Cerebellar nuclear complex (tissue), 1 donor: ENCODE measurements around the gene OPRL1.
A peak's percentile ranks its signal among the peaks of the same experiment; 100 is the strongest.

Experiments
- DNase-seq, 2 experiments: peaks; one replicate each; lab custom pipeline; 2025; lab: John Stamatoyannopoulos, UW

OPRL1 gene

DNA sequence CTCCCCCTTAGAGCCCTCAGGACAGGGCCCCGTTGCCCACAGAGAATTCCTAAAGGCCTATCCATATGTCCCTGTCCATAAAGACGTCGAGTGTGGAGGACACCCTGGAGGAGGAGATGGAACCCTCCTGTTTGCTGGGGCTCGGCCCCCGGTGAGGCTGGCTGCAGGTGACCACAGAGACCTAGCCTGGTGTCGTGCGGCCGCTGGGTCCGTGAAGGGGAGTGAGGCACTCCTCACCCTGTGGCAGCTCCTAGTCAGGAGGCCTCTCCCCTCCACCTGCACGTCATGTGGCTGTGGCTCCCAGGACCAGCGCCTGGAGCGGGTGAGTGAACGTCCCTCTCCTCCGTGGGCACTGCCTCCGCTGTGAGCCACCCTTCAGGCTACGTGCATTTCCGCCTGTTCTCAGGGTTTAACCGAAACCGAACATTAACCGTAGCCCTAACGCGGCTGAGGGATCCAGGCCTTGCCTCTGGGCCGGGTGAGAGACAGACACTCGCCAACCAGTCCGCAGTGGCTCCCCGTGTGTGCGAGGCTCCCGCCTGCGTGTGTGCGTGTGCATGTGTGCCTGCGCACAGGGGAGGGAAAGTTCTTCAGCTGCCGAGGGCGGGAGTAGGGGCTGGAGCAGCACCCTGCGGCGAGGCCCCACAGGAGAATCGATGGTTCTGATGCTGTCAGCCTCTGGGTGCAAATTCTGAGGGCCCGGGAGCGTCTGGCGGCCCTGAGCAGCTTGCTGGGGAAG lies 22.8 kb upstream of the OPRL1 start:
- DNase-seq, result no peak

DNA sequence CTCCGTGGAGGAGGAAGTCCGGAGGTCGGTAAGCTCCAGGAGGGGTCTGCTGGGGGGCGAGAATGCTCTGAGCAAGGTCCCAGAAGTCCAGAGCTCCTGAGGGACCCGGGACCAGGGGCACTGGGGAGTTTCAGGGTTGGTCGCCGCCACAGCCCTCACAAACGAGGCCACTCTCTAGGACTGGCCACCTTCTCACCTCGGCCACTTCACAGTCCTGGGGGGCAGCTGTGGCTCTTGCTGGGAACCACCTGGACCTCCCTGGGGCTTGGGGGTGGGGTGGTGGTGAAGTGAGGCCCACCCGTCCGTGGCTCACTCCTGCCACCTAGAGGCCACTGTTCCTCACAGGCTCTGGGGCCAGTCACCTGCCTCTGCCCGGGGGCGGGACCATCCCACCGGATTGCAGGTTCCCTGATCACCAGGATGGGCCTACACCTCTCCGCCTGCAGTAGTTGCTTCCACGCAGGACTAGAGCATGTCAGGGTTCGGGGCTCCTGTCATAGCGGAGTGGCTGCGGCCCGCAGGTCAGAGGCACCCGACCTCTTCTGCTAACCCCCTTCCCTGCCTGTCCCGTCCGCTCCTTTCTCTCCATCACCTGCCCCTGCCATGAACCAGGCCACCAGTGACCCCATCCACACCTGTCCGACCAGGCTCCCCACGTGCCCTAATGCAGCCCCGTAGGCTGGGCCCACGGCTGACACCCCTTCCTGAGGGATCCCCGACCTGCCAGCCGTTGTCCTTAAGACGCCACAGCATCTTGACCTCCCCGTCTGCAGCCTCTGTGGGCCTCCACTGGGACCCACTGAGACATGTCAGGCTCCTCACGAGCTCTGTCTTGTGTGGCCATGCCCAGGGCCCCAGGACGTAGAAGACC lies 22.0 kb upstream of the OPRL1 start:
- DNase-seq, result peak in 1 of 2 experiments; percentile 66

DNA sequence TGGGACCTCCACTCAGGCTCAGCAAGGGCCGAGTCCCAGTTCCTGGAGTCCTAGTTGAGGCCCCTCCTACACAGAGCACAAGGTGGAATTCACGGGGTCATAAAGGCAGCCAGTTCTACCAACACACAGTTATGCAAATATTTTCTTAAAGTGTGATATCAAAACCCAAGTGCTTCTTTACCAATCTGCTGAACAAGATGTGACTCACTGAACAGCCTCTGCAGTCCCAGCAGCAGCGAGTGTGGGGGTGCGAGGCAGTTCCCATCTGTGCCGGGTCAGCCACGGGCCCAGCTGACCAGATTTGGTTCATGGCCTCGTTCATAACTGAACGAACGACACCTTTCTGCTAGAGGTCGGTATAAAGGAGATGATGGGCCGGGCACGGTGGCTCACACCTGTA lies 21.3 kb upstream of the OPRL1 start:
- no peak for DNase-seq

DNA sequence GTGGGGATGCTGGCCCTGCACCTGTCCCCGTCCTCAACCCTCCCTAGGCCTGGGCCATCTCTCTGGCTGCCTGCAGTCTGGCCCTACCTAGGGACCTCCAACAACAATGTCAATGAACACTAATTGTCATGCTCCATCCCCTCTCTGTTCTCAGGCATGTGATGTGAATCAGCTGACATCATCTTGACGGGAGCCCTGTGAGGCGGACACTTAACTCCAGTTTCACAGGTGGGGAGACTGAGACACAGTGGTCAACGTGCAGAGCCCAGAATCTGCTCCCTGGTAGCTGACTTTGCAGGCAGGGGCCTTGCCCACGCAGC lies 17.6 kb upstream of the OPRL1 start:
- no peak for DNase-seq

DNA sequence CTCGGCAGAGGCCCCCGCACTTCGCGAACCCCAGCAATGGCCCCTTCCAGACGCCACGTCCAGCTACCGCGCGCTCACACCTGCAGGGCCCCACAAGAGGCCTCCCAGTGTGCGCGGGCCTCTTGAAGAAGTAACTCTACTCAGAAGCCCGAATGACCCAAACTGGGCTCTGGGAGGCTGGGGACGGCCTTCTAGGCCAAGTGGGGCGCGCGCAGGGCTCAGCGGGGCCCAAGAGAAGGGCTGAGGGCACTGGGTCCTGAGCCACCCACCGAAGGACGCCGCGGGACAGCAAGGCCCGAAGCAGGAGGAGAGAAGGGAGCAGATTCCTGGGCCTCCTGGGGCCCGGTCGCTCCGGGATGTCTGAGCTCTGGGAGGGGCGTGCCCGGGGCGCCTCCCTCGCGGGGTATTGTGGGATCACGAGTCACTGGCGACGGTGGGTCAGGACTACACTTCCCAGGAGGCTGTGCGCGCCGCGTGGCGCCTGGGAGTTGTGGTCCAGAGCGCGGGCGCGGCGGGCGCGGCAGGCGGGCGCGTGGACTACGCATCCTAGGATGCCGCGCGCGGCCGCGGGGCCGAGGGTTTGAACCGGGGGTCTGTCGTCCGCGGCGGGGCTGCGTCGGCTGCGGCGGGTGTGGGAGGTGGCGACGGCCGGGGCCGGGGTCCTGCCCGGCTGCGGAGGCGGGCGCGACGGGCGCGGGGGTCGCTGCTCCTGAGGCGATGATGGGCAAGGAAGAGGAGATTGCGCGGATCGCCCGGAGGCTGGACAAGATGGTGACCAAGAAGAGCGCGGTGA lies 17.1 kb upstream of the OPRL1 start, which contains the start of gene TCEA2:
TCEA2 (plus strand) TSS at position 603 of the 793 bp plus-strand sequence; CDS start at position 718, 115 bp downstream.
- peak; percentile 32 to 79 for DNase-seq

DNA sequence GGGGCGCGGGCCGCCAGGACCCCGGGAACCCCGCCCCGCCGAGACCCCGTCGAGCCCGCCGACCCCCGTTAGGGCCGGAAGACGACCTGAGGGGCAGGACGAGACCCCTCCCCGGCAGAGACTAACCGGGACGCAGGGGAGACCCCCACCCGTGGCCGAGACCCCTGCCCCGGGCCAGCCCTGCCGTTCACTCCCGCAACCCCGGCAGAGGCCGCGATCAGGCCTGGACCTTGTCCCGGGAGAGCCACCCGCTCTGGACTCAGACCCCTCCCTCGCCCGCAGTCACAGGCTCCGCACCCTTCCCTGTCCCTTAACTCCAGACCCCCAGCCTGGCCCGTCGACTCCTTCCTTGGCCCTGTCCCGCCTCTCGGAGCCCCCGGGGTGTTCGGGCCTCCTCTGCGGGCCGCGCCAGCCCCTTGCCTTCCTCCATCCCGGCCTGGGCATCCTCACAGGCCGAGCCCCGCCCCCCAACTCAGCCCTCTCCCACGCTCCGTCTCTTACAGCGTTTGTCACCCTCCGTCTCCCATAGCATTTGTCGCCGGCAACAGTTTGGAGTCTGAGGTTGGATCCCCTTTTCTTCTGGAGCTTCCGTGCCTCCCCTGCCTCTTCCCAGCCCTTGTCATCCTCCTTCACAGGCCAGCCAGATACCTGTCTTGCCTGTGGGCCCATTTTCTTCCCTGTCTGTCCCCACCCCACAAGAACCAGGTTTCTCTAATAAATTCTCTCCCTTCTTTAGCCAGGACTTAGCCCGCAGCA lies 16.3 kb upstream of the OPRL1 start:
- DNase-seq, result no peak

DNA sequence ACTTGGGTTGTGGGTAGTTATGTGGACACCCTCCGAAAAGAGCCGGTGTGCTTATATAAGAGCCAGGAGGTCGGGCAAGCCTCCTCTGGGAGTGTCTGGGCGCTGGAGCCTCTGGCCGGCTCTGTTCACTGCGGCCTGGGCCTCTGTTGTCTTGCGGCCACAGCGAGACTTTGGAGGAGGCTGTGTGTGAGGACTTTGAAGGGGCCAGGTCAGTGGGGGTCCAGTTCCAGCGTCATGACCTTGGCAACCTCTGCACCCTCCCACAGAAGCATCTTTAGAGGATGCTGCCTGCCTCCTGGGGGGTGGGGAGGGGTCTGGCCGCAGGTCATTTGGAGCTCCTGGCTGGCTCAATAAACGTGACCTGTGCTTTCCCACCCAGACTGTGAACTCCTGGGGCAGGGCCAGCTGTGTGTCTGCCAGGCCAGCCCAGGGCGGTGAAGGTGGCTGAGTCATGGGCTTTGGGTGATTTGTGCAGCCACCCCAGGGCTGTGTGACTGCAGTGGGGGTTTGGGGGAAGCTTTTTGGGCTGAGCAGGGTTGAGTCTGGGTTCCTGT lies 15.7 kb upstream of the OPRL1 start:
- no peak for DNase-seq

DNA sequence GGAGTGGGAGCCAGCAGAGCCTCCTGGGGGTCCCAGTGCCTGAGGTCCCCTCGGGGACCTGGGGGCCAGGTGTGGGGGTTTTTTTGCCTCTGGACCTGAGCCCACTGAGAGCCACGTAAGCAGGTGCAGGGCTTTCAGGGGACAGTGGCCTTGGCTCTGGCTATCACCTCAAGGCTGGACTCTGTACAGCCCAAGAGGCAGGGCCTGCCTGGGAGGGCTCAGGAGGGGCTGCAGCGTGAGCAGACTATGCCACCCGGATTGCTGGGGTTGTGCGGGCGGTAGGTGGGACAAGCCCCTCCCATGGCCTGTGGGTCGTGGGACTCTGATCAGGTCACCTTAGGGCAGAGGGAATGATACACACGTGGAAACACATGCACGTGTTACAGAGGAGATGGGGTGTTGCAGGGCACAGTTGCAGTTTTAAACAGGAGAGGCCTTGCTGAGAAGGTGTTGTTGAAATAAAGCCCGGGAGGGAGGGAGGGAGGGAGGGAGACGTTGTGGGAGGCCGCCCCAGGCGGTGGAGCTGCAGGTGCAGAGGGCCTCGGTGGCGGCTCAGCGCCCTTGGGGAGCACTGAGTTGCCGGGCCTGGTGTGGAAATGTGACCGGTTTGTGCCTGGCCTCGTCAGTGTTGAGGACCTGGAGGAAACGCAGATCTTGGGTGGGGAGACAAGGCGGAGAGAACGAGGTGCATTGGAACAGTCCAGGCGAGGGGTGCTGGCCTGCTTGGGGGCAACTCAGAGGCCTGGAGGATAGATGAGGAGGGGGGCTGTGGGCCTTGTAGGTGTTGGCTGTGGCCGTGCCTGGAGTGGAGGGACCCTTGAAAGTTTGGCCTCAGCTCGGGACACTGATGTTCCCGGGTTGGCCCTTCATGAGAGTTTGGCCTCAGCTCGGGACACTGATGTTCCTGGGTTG lies 14.6 kb upstream of the OPRL1 start:
- no peak for DNase-seq

DNA sequence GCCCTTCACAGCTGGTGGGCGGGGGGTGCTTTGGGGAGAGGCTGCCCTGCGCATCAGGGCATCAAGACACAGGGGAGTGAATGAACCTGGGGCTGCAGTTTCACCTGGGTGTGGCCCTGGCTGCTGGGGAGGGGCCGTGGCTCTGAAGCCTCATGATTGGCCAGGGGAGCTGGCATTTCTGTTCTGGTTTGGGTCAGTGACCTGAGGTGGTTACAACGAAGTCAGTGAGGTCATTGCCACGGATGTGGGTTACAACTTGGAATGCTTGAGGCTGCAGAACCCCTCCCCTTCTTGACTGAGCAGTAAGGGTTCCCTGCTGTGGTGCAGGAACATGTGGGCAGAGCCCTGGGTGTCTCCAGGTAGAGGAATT lies 13.9 kb upstream of the OPRL1 start:
- no peak for DNase-seq

DNA sequence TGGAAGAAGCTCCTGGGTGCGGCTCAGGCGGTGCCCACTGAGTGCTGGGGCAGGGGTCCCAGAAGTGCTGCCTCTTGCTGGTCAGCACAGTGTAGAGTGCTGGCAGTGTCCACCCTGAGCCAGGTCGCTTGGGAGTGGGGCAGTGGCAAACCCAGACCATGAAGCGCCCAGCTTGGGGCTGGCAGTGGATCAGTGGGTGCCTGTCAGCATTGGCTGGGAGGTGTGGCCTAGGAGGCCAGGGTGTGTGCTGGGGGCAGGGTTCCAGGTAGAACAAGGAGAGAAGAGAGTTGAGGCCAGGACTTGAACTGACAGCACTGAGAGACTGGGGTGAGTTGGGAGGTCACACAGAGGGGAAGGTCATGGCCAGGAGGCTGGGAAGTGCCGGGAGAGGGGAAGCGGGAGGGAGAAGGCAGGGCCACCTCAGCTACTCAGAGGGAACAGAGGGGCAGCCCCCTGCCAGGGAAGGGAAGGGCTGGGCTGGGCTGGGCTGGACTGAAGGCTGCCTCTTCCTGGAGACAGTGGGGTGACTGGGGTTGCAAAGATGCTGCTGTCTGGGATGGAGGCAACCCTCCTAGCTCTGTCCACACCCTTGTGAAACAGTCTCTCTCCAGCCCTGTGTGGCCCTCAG lies 12.8 kb upstream of the OPRL1 start:
- DNase-seq, result no peak

DNA sequence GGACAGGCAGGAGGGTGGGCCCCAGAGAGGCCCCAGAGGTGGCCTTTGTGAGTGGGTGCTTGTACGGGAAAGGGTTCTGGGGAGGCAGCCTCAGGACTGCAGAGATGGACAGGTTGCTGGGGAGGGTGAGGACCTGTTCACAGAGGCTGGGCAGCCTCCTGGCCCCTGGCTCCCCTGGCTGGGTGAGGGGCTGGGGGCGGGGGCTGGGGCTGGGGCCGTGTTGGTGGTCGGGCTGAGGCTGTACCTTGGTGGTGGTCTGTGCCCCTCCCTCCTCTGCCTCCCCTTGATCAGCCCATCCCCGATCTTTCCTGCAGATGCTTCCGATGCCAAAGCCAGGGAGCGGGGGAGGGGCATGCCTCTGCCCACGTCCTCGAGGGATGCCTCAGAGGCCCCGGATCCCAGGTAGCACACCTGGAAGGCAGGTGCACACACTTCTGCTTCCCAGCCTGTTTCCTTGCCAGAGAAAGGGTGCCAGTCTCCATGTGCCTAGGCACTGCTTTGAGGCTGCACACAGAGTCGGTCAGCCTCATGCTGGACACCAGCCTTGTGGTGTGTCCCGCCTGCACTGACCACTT lies 12.1 kb upstream of the OPRL1 start:
- DNase-seq, result no peak

DNA sequence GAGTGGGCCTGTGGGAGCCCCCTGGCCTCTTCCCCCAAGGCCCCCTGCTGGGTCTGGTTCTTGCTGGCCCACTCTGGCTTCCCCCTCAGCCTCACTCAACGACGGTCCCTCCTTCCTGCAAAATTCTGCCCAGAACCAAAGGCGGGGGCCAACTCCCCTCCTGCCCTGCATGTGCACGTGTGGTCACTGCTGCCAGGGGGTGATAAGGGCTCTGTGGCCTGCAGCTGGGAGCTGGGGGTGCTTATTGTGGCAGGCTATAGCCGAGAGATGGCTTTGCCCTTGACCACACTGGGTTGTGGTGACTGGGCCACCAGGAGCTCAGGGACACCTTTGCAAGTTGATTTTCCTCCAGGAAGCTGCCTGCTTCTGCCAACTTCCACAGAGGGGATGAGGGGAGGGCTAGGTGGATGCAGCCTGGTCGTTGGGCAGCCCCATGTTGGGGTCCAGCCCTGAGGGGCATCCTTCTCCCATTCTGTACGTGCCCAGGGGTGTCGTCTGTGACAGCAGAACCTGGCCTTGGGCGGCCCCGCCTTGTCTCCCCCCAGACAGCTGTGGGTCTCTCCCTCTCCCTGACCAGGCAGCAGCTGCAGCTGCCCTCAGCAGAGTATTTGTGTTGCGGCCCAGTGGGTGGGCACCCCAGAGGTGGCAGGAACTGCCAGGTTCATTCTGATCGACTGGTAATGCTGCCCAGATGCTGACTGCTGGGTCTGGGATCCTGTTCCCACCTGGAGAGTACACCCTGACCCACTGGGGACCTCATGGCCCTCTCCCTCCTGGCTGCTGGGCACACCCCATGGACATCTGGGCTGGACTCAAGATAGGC lies 11.3 kb upstream of the OPRL1 start:
- DNase-seq, result no peak

DNA sequence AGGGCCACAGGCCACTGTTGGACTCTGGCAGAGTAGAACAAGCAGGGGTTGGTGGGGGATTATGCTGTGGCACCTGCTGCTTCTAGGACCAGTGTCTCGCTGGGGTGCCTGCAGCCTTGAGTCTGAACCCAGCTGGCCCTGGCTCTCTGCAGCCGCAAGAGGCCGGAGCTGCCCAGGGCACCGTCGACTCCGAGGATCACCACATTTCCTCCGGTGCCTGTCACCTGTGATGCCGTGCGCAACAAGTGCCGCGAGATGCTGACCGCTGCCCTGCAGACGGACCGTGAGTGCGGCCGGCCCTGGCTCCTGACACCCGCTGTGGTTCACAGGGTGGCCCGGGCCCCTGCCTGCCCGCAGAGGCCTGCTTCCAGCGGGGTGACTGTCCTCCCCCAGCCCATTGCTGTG lies 10.7 kb upstream of the OPRL1 start:
- no peak for DNase-seq

DNA sequence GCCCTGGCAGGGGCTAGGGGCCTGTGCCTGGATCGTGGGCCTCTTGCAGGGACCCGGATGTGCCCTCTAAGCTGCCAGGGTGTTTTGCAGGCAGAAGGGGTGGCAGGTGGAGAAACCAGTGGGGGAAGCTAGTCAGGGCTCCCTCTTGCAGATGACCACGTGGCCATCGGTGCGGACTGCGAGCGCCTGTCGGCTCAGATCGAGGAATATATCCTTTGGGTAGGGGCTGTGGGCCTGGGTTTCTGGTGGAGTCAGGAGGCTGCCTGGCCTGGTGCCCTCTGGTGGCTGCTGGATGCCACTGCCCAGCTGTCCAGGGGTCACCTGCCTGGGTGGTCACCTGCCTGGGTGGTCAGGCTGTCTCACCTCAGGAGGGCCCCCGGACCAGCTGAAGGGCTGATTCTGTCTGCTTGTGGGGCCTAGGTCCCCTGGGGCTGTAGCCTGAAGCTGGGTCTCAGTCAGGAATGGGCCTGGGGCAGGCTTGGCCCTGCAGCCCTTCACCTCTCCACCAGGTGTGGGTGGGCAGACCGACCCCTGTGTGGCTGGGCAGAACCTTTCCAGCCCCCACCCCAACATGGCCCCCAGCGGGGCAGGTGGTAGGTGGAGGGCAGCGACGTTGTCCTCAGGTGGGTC lies 10.2 kb upstream of the OPRL1 start:
- no peak for DNase-seq

DNA sequence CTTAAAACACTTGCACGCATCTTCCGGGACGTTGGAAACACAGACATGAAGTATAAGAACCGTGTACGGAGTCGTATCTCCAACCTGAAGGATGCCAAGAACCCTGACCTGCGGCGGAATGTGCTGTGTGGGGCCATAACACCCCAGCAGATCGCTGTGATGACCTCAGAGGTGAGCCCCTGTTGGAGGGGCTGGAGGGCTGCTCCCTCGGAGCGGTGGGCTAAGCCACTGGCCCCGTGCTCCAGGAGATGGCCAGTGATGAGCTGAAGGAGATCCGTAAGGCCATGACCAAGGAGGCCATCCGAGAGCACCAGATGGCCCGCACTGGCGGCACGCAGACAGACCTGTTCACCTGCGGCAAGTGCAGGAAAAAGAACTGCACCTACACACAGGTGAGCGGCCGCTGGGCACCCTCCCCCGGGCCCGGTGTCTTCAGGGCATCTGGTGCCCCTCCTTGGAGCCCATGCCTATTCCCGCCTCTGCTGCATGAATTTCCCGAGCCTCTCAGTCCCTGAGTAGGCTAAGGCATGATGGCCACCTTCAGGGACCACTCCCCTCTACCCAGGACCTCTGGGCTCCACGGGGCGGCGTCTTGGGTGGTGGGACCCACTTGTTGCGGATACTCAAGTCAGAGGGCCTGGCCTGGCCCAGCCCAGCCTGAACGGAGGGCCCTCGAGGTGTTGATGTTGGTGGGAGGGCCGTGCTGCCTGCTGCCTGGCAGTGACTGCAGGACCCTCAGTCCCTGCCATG lies 9.5 kb upstream of the OPRL1 start:
- no peak for DNase-seq

DNA sequence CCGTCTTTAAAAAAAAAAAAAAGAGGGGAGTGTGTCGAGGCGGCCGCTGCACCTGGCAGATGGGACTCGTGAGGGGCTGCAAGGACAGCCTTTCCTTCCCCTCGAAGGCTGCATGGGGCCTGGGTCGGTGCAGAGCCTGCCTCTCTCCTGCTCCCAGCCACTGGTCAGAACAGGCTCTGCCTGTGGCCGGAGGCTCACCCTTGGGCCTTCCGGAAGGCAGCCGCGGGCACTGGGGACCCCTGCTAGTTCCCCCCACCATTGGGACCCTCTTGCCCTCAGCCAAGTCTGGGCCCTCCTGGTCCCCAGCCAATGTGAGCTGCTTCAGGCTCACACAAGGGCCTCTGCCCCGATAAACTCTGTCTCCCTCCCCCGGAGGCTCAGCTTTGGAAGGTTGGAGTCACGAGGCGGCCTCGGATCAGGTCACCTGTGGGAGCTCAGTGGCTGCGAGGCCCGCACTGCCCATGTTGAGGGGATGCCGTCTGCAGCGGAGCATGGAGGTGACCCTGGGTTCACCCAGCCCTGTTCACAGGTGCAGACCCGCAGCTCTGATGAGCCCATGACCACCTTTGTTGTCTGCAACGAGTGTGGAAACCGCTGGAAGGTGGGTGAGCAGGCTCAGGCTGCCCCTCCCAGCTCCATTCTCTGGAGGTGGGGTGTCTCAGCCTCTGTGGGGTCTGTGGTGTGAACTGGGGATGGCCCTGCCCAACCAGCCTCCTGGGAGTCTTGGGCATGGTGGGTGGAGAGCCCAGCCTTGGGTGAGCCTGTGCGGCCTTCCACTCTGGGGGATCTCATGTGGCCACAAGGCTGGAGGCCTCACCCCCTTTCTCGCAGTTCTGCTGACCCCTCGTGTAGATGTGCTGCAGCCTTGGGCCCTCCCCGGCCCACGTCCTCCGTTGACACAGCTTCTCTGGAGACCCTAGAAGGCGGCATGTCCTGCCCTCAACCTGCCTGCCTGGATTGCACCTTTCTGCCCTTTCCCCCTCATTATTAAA lies 8.2 kb upstream of the OPRL1 start:
- DNase-seq, result no peak
